SK-N-SH (cell line): Measurements from ENCODE around the gene WBP2NL. TPM values are rescaled to one million over a fixed set of nuclear protein-coding genes. Genes with fewer than 3 reads are reported as not detected.

ENCODE experiments used
- CTCF ChIA-PET: fragments of 300-600, 350-600 bp; formaldehyde crosslinking; extraction: SDS; loops from one replicate; lab custom pipeline; 2021; lab: Yijun Ruan, JAX
- POLR2A ChIA-PET: fragments of 350-600 bp; sonication (Branson Sonifier 250); formaldehyde crosslinking; extraction: SDS; loops from one replicate; lab custom pipeline; 2020; ENCODE audit warnings: antibody characterized with exemption, inconsistent platforms; lab: Yijun Ruan, JAX
- DNase-seq: peaks from one replicate; pipeline ENCODE4 v3.0.0; 2012
- H2AFZ ChIP-seq: fragments of 200-600 bp; sonication (generic); 2 replicates; pipeline ENCODE4 v1.8.1; 2016; ENCODE audit warnings: antibody characterized with exemption, mild to moderate bottlenecking, low read depth
- H3F3A ChIP-seq: fragments of 200-600 bp; sonication (generic); replicated peaks from 2 replicates; pipeline ENCODE3; 2016; ENCODE audit warnings: antibody characterized with exemption, mild to moderate bottlenecking; ENCODE audit not compliant: insufficient read depth
- H3K27ac ChIP-seq, 2 experiments: fragments of 200-500 bp in 1 of 2; fragments of 200-600 bp in 1 of 2; sonication (Bioruptor generic) in 1 of 2; sonication (generic), shearing (Covaris generic) in 1 of 2; 2 replicates each; pipeline versions ENCODE4 v1.5.1 to v1.6.1; 2014 to 2016; ENCODE audit warnings: low read depth in 2 of 2, inconsistent platforms in 1 of 2, low read length in 1 of 2, mild to moderate bottlenecking in 1 of 2, mixed read lengths in 1 of 2
- H3K27me3 ChIP-seq: fragments of 200-600 bp; sonication (generic), shearing (Covaris generic); 2 replicates; pipeline ENCODE4 v1.6.1; 2016; ENCODE audit warnings: mixed run types; ENCODE audit not compliant: insufficient read depth
- H3K36me3 ChIP-seq, 2 experiments: fragments of 200-500 bp in 1 of 2; fragments of 200-600 bp in 1 of 2; sonication (Bioruptor generic) in 1 of 2; sonication (generic) in 1 of 2; replicated peaks in 1 of 2; 2 replicates each; pipeline versions ENCODE3 to v1.5.1; 2014 to 2016; ENCODE audit warnings: low read length in 1 of 2, mild to moderate bottlenecking in 1 of 2; ENCODE audit not compliant: insufficient read depth in 2 of 2, control insufficient read depth in 1 of 2
- H3K4me1 ChIP-seq, 2 experiments: fragments of 200-500 bp in 1 of 2; fragments of 200-600 bp in 1 of 2; sonication (Bioruptor generic) in 1 of 2; sonication (generic), shearing (Covaris generic) in 1 of 2; 2 replicates each; pipeline versions ENCODE4 v1.5.1 to v1.6.1; 2014 to 2016; ENCODE audit warnings: low read depth in 1 of 2, low read length in 1 of 2, mixed run types in 1 of 2; ENCODE audit not compliant: insufficient read depth in 2 of 2, control insufficient read depth in 1 of 2
- H3K4me2 ChIP-seq: fragments of 200-600 bp; sonication (generic), shearing (Covaris generic); 2 replicates; pipeline ENCODE4 v1.6.1; 2017; ENCODE audit warnings: mixed run types
- H3K4me3 ChIP-seq, 2 experiments: fragments of 200-500 bp in 1 of 2; fragments of 200-600 bp in 1 of 2; sonication (Bioruptor generic) in 1 of 2; sonication (generic), shearing (Covaris generic) in 1 of 2; 2 replicates each; pipeline versions ENCODE4 v1.5.1 to v1.8.1; 2014 to 2016; ENCODE audit warnings: low read depth in 2 of 2, inconsistent platforms in 1 of 2, low read length in 1 of 2, mild to moderate bottlenecking in 1 of 2, mixed read lengths in 1 of 2, moderate library complexity in 1 of 2
- H3K79me2 ChIP-seq: fragments of 200-600 bp; sonication (generic); 2 replicates; pipeline ENCODE4 v1.8.1; 2017; ENCODE audit warnings: mild to moderate bottlenecking; ENCODE audit not compliant: insufficient read depth
- H3K9ac ChIP-seq: fragments of 200-600 bp; sonication (generic); 2 replicates; pipeline ENCODE4 v1.6.1; 2017; ENCODE audit warnings: mixed run types
- H3K9me2 ChIP-seq: fragments of 200-600 bp; sonication (generic); 2 replicates; pipeline ENCODE4 v1.6.1; 2017; ENCODE audit warnings: mixed run types
- H3K9me3 ChIP-seq: fragments of 200-600 bp; sonication (generic); 2 replicates; pipeline ENCODE4 v1.6.1; 2017; ENCODE audit warnings: mixed run types, mild to moderate bottlenecking, moderate library complexity
- H4K20me1 ChIP-seq: fragments of 200-600 bp; sonication (generic); 2 replicates; pipeline ENCODE4 v1.6.1; 2017; ENCODE audit warnings: mild to moderate bottlenecking, mixed run types; ENCODE audit not compliant: insufficient read depth
- CHD2 ChIP-seq: fragments of 150-350 bp; IDR thresholded peaks from 2 replicates; pipeline ENCODE4 v1.6.1; 2018; ENCODE audit warnings: low read length; ENCODE audit not compliant: partially characterized antibody
- ELF1 ChIP-seq: IDR thresholded peaks from 2 replicates; pipeline ENCODE4 v1.4.0; 2012
- FOSL2 ChIP-seq: IDR thresholded peaks from 2 replicates; pipeline ENCODE4 v1.4.0; 2012; ENCODE audit warnings: low read depth, mild to moderate bottlenecking, moderate library complexity, borderline replicate concordance
- FOXJ3 ChIP-seq: sonication (generic); formaldehyde crosslinking; IDR thresholded peaks from 2 replicates; pipeline ENCODE4 v1.5.1; 2020; ENCODE audit warnings: mild to moderate bottlenecking, missing genetic modification reagents
- GABPA ChIP-seq: IDR thresholded peaks from 2 replicates; pipeline ENCODE4 v1.4.0; 2012; ENCODE audit warnings: low read depth, mild to moderate bottlenecking
- JUND ChIP-seq: IDR thresholded peaks from 2 replicates; pipeline ENCODE4 v1.4.0; 2012
- MXI1 ChIP-seq: IDR thresholded peaks from 2 replicates; pipeline ENCODE4 v1.6.1; 2012; ENCODE audit warnings: mild to moderate bottlenecking, low read depth, low read length, improper control_type of control experiment
- NFIC ChIP-seq: IDR thresholded peaks from 2 replicates; pipeline ENCODE4 v1.4.0; 2012; ENCODE audit warnings: borderline replicate concordance
- RAD21 ChIP-seq: IDR thresholded peaks from 2 replicates; pipeline ENCODE4 v1.6.1; 2012; ENCODE audit warnings: mild to moderate bottlenecking, low read length
- RCOR1 ChIP-seq: fragments of 150-350 bp; IDR thresholded peaks from 2 replicates; pipeline ENCODE4 v1.6.1; 2017; ENCODE audit warnings: antibody characterized with exemption, low read length
- SIN3A ChIP-seq: IDR thresholded peaks from 2 replicates; pipeline ENCODE4 v1.6.1; 2012; ENCODE audit warnings: low read depth, mild to moderate bottlenecking, low read length, moderate library complexity, borderline replicate concordance
- TEAD4 ChIP-seq: IDR thresholded peaks from 2 replicates; pipeline ENCODE4 v1.4.0; 2012; ENCODE audit warnings: mild to moderate bottlenecking, borderline replicate concordance; ENCODE audit not compliant: insufficient read depth
- ZBTB33 ChIP-seq: IDR thresholded peaks from 2 replicates; pipeline ENCODE4 v1.4.0; 2012; ENCODE audit warnings: low read depth, borderline replicate concordance
- WGBS: methylation state at CpG from one replicate; pipeline ENCODE4 v1.1.6; 2017; ENCODE audit warnings: low lambda C conversion rate; 5-methylcytosine and 5-hydroxymethylcytosine counted together
- polyA plus RNA-seq, 3 experiments: library from polyadenylated mRNA; depleted of rRNA; stranded (reverse); fragments of >200 nt; gene quantifications; 2 replicates each; pipeline ENCODE4 v1.2.3, GENCODE V29; 2012
- TF ChIP-seq, protein P1 (sequence below): fragments of 150-350 bp; IDR thresholded peaks from 2 replicates; pipeline ENCODE4 v1.6.1; 2016; ENCODE audit warnings: mild to moderate bottlenecking, low read depth, low read length
- TF ChIP-seq, protein P2 (sequence below): IDR thresholded peaks from 2 replicates; pipeline ENCODE4 v1.4.0; 2012; ENCODE audit warnings: low read depth, borderline replicate concordance

Gene WBP2NL
- polyA plus RNA-seq, 1 of the 3 experiments (the other 2 are of a cell fraction) = 0.07 TPM

- TF ChIP-seq ZBTB33 = no peak
- TF ChIP-seq MXI1 = no peak
- TF ChIP-seq NFIC = no peak
- TF ChIP-seq GABPA = no peak
- TF ChIP-seq ELF1 = no peak
- TF ChIP-seq SIN3A = no peak
- no peak for TF ChIP-seq FOSL2
- no peak for TF ChIP-seq CHD2
- no peak for TF ChIP-seq RAD21
- TF ChIP-seq, all 33 proteins: peak for 0
Measured at GRCh38 chr22:42035256-42035655, 36.7 kb downstream of the WBP2NL start (continued).

- Histone ChIP-seq H3K4me2 (no peak overlapping the region), H3K79me2 (no peaks in the 10 kb centered on the region), H3K36me3 (no peaks in the 10 kb centered on the region), H3K9me2 (no peaks in the 10 kb centered on the region), H3K4me3 (no peak overlapping the region), H3K9me3 (no peaks in the 10 kb centered on the region), H3K27me3 (no peaks in the 10 kb centered on the region), H3K4me1 (no peaks in the 10 kb centered on the region), H3K27ac (no peak overlapping the region), H3K9ac (no peak overlapping the region), H3F3A (no peaks in the 10 kb centered on the region)
- DNase-seq = no peak
- CTCF ChIA-PET = no interaction called here
- POLR2A ChIA-PET = no interaction called here
- TF ChIP-seq CHD2 (no peak), FOXJ3 (no peak), TEAD4 (no peak), RCOR1 (no peak), JUND (no peak), ZBTB33 (no peak)
- TF ChIP-seq, protein P1, sequence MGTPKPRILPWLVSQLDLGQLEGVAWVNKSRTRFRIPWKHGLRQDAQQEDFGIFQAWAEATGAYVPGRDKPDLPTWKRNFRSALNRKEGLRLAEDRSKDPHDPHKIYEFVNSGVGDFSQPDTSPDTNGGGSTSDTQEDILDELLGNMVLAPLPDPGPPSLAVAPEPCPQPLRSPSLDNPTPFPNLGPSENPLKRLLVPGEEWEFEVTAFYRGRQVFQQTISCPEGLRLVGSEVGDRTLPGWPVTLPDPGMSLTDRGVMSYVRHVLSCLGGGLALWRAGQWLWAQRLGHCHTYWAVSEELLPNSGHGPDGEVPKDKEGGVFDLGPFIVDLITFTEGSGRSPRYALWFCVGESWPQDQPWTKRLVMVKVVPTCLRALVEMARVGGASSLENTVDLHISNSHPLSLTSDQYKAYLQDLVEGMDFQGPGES = no peak
- TF ChIP-seq, protein P2, sequence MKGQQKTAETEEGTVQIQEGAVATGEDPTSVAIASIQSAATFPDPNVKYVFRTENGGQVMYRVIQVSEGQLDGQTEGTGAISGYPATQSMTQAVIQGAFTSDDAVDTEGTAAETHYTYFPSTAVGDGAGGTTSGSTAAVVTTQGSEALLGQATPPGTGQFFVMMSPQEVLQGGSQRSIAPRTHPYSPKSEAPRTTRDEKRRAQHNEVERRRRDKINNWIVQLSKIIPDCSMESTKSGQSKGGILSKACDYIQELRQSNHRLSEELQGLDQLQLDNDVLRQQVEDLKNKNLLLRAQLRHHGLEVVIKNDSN = no peak
- TF ChIP-seq, all 33 proteins: peak for 0
- Histone ChIP-seq H2AFZ (no peak overlapping the region), H4K20me1 (no peaks in the 10 kb centered on the region)
- WGBS = 82% methylated on average over 4 of the region's 5 CpGs
Measured at GRCh38 chr22:42039271-42039670, 40.7 kb downstream of the WBP2NL start.
